Rectal smooth muscle tissue (tissue), 1 donor: ENCODE results near the gene XIRP1.

Source experiments
- H3K27ac ChIP-seq: one replicate; pipeline ENCODE4 v1.7.0; 2013; ENCODE audit warnings: low read depth, low read length, inconsistent platforms
- H3K27me3 ChIP-seq: one replicate; pipeline ENCODE4 v1.7.0; 2013; ENCODE audit warnings: low read length; ENCODE audit not compliant: control insufficient read depth, insufficient read depth
- H3K36me3 ChIP-seq: one replicate; pipeline ENCODE4 v1.7.0; 2013; ENCODE audit warnings: low read length; ENCODE audit not compliant: control insufficient read depth, insufficient read depth
- H3K4me1 ChIP-seq: one replicate; pipeline ENCODE4 v1.7.0; 2013; ENCODE audit warnings: low read length; ENCODE audit not compliant: control insufficient read depth, insufficient read depth
- H3K4me3 ChIP-seq: one replicate; pipeline ENCODE4 v1.7.0; 2013; ENCODE audit warnings: low read length
- H3K9ac ChIP-seq: one replicate; pipeline ENCODE4 v1.7.0; 2013; ENCODE audit warnings: low read length

XIRP1 gene

DNA sequence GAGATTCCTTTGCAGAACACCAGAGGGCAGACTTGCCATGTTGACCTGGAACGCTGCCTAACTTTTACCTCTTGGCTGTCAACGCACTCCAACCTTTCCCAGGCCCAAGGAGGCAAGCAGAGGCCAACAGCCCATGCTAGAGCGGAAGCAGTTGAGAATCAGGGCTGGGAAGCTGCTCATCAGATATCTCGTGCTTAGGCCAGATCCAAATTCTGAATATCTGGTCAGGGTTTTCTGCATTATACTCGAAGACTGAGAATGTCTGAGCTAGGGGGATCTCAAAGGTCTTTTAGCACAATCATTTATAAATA, 2.5 kb downstream of the XIRP1 start:
- no peak overlapping the region for H3K27ac ChIP-seq
- peaks cover 4% of the 10 kb centered on the region for H3K4me1 ChIP-seq
- H3K36me3 ChIP-seq, result no peaks in the 10 kb centered on the region

DNA sequence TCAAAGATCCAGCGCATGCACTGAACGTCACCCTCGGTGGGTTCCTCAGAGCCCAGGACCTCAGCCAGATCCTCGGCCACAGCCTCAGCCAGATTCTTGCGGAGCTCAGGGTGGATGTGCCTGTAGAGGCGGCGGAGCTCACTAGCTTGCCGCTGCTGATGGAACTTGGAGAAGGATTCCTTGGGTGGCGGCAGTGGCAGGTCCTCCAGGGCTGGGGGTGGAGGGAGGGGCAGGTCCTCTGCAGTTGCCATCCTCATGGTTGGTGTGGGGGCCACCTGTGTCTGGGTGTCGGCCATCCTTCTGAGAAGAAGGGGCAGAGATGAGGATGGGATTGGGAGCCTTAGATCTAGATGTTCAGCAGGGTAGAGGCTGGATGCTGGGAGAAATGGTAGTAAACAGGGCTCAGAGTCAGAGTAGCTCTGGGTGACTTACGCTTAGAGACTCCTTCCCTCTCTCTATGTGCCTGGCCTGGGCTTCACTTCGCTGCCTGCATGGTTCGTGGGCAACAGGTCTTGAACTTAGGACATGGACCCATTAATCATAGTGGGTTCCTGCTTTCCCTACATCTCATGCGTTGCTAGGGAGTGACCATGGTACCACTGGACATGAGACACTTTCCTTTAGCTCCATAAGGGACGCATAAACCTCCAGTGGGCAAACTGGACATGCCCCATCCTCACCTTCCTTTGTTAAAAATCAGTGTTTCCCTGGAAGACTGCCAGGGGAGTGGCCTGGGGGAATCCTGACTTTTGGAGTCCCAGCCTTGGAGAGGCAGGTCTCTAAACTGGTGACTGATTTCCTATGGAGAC, 3.0 kb downstream of the XIRP1 start:
- Histone ChIP-seq H3K27me3 (no peaks in the 10 kb centered on the region), H3K4me3 (no peak overlapping the region), H3K36me3 (no peaks in the 10 kb centered on the region), H3K4me1 (peaks cover 4% of the 10 kb centered on the region), H3K27ac (no peak overlapping the region), H3K9ac (peak overlapping the region; percentile 19)

More for the DNA sequence above, 2.5 kb downstream of the XIRP1 start:
- H3K4me3 ChIP-seq, result no peak overlapping the region
- peak overlapping the region; percentile 19 for H3K9ac ChIP-seq
- no peaks in the 10 kb centered on the region for H3K27me3 ChIP-seq

DNA sequence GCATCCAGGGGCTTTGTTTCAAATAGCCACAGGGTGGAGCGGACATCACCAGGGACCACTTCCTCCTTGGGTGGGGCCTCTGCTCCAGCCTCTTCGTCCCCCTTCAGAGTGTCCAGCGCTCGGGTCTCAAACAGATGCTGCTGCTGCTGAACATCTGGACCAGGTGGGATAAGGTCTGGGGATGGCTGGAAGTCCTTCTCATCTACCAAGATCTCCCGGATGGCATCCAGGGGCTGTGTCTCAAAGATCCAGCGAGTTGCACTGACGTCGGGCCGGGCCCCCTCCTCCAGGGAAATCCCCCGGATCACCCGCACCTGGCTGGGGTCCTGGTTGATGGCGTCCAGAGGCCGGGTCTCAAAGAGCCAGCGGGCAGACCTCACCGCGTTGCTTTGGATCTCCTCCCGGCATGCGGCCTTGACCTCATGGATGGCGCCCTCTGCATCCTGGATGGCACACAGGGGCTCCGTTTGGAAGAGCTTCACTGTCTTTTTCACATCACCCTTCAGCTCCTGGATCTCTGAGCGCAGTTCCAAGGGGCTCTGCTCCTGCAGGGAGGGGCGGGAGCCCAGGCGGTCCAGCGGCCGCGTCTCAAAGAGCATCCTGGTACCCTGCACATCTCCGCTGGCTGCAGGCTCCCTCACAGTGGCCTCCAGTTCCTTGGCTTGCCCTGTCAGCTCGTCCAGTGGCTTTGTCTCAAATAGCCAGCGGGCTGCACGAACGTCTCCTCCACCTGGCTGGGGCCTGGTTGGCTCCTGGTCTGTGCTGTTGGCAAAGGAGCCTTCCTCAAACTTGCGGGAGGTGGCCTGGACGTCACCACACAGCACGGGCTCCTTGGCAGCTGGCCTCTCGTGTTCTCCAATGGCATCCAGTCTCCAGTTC, 3.9 kb downstream of the XIRP1 start:
- Histone ChIP-seq H3K27ac (no peak overlapping the region), H3K36me3 (no peaks in the 10 kb centered on the region), H3K9ac (no peak overlapping the region), H3K4me1 (peaks cover 4% of the 10 kb centered on the region), H3K27me3 (no peaks in the 10 kb centered on the region), H3K4me3 (no peak overlapping the region)

DNA sequence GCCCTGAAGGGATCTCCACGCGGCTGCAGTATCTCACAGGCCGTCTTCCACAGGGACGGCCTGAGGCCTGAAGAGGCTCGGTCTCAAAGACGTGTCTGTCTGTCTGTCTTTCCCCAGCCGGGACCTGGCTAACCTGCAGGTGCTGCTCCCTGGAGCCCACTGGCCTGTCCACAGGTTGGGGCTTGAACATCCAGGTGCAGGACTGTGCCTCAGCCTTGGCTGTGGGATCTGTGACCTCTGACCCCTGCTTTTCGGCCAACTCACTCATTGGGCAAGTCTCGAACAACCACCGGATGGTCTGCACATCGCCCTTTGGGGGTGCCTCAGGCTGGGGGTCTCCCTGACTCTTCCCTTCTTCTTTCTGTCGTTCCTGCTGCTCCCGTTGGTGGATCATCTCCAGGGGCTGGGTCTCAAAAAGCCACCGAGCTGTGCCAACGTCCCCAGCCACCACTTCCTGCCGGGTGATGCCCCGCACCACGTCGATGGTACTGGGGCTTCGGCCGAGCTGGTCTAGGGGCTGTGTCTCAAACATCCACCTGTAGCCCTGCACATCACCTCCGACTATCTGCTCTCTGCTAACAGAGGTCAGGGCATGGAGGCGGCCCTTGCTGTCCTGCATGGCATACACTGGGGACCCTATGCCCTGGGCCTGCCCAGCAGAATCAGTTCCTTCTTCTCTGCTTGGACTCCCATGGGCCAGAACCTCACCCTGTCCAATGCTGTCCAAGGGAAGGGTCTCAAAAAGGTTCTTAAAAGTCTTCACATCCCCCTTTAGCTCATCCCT, 4.8 kb downstream of the XIRP1 start:
- H3K4me1 ChIP-seq, result peaks cover 4% of the 10 kb centered on the region
- H3K27ac ChIP-seq, result no peak overlapping the region
- no peaks in the 10 kb centered on the region for H3K36me3 ChIP-seq
- H3K4me3 ChIP-seq, result no peak overlapping the region
- no peak overlapping the region for H3K9ac ChIP-seq
- H3K27me3 ChIP-seq, result no peaks in the 10 kb centered on the region

DNA sequence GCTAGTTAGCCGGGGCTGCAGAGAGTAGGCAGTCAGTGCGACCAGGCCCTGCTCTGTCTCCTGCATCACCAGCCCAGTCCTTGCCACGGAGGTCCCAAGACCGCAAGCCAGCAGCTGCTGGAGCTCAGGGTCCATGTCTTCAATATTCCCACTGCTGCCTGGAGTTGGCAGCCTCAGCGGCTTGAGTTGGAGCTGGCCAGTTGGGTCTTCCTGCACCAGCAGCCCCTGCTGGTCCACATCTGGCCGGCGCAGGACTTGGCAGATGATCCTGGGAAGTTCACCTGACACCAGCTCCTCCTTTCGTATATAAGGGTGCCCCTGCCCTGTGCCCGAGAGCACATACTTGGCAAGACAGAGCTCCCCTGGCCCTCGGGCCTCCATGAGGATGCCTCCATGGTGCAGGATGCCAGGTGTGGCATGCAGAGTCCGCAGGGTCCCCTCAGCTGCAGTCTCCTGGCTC, 5.7 kb downstream of the XIRP1 start:
- Histone ChIP-seq H3K27me3 (no peaks in the 10 kb centered on the region), H3K27ac (no peak overlapping the region), H3K9ac (no peak overlapping the region), H3K4me3 (no peak overlapping the region), H3K36me3 (no peaks in the 10 kb centered on the region), H3K4me1 (peaks cover 4% of the 10 kb centered on the region)

DNA sequence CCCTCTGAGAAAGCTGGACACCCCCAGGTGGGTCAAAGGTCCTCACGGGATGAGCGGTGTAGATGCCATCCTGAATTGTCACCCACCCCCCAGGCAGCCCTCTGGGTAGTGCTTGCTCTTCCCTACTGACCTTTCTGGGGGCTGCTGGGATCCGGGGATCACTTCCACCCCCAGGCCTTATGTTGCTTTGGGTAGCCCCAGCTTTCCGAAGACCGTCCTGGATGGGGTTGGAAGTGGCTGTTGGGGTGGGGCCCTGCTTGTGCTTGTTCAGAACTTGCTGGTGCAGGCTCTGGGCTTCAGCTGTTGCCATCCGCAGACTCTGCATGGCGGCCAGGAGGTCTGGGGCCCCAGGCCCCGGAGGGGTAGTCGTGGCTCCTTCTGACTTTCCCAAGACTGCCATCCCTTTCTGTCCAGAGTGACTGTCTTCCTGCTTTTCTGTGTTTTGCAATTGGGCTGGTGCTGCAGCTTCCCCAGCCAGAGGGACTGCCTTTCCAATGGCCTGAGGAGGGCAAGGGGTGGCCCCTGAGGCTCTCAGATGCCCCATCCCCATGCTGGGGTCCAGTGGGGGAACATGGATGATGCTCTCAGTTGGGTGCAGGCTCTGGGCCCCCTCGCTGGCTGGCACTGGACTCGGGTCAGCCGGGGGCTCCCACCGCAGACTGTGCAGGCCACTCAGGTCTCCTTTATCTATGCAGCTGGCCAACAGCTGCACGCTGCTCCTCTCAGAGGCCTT, 6.3 kb downstream of the XIRP1 start:
- Histone ChIP-seq H3K27me3 (no peaks in the 10 kb centered on the region), H3K4me3 (no peak overlapping the region), H3K27ac (no peak overlapping the region), H3K4me1 (peaks cover 4% of the 10 kb centered on the region), H3K36me3 (no peaks in the 10 kb centered on the region), H3K9ac (no peak overlapping the region)

DNA sequence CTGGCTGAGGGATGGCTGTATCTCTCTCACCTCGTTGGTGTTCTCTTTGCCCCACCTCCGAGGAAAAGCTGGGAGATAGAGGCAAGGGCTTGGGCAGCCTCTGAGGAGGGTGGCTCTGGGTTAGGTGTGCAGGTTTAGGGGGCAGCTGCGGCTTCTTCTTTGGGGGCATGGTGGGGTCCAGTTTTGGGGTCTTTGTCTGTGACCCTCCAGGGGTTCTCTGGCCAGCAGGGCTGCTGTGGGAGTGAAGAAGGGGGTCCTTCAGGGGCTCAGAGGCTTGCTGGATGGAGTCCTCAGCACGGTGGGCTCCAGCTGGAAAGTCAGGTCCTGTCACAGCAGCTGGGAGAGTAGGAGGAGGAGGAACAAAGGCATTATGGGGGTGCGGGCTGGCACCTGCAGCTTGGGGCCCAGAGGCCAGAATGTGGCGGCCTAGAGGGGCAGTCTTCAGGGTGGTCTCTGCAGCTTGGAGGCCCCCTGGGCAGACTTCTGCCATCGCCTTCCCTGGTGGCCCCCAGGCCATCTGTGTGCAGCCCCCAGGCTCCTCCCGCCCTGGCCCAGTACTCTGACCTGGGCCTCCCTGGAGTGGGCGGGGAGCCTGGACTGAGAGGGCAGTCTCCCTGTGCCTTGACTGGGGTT, 7.0 kb downstream of the XIRP1 start:
- Histone ChIP-seq H3K36me3 (no peaks in the 10 kb centered on the region), H3K27ac (no peak overlapping the region), H3K27me3 (no peaks in the 10 kb centered on the region), H3K4me3 (no peak overlapping the region), H3K4me1 (peaks cover 5% of the 10 kb centered on the region), H3K9ac (no peak overlapping the region)

DNA sequence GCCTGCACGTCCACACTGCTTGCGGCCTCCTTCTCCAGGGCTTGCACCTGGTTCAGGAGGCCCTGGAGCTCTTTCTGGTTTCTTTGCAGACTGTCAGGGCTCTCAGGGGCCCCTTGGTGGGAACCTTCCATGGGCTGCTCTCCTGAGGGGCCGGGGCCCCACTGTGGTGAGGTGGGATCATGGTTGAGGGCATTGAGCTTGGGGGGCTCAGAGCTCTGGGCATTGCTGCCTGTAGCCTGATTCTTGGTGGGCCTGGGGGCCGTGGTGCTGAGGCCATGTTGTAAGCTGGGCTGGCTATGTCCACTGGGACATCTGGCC, 7.5 kb downstream of the XIRP1 start:
- Histone ChIP-seq H3K9ac (no peak overlapping the region), H3K27ac (no peak overlapping the region)

DNA sequence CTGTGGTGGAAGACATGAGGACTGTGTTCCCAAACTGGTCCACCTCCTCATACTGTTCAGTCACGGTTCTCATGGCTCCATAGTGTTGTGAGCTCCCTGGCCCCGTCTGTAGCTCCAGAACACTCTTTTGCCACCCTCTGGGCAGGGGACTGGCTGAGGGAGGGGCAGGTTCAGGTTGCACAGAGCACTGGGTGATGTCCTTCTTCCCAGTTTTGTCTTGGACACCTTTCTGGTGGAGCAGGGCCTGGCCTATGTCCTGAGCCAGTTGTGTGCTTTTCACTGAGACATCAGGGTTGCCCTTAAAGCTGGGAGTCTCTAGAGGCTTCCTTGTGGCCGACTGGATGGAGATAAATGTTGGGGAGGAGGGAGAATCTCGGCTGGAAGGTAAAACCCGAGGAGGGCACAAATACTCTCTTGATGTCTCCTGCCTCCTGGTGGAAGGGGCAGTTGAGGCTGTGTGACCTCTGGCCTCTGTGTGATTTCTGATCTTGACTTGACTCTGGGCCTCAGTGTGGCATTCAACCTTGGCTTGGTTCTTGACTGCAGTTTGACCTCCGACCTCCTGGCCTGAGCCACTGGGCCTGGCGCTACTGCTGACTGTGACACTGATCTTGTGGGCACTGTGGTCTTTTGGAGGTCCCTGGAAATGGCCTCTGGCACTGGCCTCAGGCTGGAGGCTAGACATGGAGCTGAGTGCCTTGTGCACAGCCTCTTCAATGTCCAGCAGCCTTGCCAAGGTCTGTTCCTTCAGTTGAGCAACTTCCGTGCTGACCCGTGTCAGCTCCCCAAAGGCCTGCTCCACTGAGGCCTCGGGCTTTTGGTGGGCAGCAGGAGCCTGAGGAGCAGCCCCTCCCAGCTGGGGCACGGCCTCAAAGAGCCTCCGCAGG, 8.1 kb downstream of the XIRP1 start:
- Histone ChIP-seq H3K4me1 (peaks cover 3% of the 10 kb centered on the region), H3K36me3 (no peaks in the 10 kb centered on the region), H3K9ac (no peak overlapping the region), H3K27ac (no peak overlapping the region), H3K27me3 (no peaks in the 10 kb centered on the region), H3K4me3 (no peak overlapping the region)

More for the DNA sequence above, 7.5 kb downstream of the XIRP1 start:
- Histone ChIP-seq H3K4me1 (peaks cover 6% of the 10 kb centered on the region), H3K4me3 (no peak overlapping the region), H3K36me3 (no peaks in the 10 kb centered on the region), H3K27me3 (no peaks in the 10 kb centered on the region)

DNA sequence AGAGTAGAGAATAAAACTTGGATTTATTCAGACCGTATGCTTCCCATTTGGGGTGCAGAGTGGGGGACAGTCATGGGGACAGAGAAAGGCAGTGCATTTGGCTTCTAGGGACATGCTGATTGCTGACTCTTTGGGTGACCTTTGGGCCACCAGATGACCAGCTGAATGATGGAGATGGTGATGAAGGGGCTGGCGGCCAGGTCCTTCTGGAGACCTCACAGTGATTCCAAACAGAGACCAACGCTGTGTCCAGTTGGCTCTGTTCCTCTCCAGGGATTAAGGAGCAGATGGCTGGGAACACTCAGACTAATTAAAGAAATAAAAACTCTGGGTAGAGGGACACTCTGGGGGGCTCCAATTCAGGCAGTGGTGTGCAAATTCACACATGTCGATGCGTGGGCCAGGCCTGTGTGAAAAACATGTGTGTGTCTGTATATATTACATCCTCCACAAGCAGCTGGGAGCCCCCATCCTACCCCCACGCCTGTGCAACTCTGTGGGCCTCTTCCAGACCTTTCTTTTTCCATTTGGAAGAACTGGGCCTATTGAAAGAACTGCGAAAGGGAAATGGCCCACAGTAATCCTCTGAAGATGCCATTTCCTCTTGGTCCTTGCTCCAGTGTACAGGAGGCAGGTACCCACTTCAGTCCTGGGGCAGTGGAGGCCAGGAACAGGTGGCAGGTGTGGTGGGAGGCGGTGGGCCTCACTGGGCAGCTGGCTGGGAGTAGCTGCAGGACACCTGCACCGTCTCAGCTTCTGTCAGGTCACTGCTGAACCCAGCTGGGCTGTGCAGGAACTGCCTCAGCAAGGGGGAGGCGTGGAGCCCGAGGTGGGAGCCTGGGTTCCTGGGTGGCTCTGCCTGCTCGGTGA, 8.9 kb downstream of the XIRP1 start:
- Histone ChIP-seq H3K9ac (no peak overlapping the region), H3K4me1 (peaks cover 7% of the 10 kb centered on the region), H3K27me3 (no peaks in the 10 kb centered on the region), H3K36me3 (no peaks in the 10 kb centered on the region), H3K27ac (peak overlapping the region; percentile 15), H3K4me3 (no peak overlapping the region)
